GM12891 (cell line): ENCODE measurements around the gene HTR3B.

Source experiments
- POLR2A ChIP-seq: IDR thresholded peaks from 2 replicates; pipeline ENCODE4 v1.6.1; 2011; ENCODE audit warnings: low read depth, low read length, control low read depth
- POLR2AphosphoS5 ChIP-seq: IDR thresholded peaks from 2 replicates; pipeline ENCODE4 v1.6.1; 2011; ENCODE audit warnings: low read depth, low read length, control low read depth
- TAF1 ChIP-seq: IDR thresholded peaks from 2 replicates; pipeline ENCODE4 v1.6.1; 2011; ENCODE audit warnings: low read depth, low read length, control low read depth

DNA sequence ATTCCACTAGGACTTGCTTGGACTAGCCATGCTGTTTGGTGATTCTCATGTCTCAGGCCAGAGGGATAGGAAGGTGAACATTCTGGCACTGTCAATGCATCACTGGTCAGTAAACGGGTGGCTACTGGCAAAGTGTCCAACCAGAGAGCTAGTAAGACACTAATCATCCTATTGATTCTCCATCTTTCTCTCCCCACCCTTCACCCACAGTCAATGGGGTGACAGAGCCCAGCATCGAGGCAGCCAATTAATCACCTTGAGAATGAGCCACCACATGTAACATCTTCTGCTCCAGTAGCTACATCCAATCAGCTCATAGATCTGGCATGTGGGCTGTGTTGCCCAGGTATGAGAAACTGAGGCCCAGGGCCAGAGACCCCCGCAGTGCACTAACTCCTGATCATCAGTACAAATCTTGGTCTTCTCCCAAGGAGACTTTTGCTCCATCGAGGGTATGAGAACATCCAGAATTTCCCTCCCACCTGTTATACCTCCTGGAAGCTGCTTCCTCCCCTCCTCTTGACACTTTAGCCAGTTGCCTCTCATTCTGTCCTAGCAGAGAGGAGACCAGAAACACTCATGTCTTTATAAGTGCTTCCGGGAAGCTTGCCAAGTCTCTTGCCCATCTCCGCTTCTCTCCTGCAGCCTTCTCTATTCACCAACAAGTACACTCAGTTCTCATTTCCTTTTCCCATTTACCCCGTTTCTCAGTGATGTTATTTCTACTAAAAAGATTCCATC lies 87.3 kb downstream of the HTR3B start:
- TF ChIP-seq POLR2AphosphoS5 (no peak), POLR2A (no peak), TAF1 (no peak)
